Fibroblast of lung (primary cell): ENCODE measurements around the gene ANKMY1.

Experiments
- EZH2 ChIP-seq: IDR thresholded peaks from 2 replicates; pipeline ENCODE4 v1.5.1; 2012; ENCODE audit warnings: low read length, control low read depth, mild to moderate bottlenecking; ENCODE audit errors: missing control alignments
- TF ChIP-seq, protein P1 (sequence below), 2 donors: IDR thresholded peaks in 1 of 2; conservative IDR thresholded peaks in 1 of 2; 1 replicate in 1 of 2; 2 replicates in 1 of 2; pipeline ENCODE4 v1.5.1; 2011 to 2012; ENCODE audit warnings: low read length in 2 of 2, control low read depth in 1 of 2, inconsistent platforms in 1 of 2, low read depth in 1 of 2, mild to moderate bottlenecking in 1 of 2

DNA sequence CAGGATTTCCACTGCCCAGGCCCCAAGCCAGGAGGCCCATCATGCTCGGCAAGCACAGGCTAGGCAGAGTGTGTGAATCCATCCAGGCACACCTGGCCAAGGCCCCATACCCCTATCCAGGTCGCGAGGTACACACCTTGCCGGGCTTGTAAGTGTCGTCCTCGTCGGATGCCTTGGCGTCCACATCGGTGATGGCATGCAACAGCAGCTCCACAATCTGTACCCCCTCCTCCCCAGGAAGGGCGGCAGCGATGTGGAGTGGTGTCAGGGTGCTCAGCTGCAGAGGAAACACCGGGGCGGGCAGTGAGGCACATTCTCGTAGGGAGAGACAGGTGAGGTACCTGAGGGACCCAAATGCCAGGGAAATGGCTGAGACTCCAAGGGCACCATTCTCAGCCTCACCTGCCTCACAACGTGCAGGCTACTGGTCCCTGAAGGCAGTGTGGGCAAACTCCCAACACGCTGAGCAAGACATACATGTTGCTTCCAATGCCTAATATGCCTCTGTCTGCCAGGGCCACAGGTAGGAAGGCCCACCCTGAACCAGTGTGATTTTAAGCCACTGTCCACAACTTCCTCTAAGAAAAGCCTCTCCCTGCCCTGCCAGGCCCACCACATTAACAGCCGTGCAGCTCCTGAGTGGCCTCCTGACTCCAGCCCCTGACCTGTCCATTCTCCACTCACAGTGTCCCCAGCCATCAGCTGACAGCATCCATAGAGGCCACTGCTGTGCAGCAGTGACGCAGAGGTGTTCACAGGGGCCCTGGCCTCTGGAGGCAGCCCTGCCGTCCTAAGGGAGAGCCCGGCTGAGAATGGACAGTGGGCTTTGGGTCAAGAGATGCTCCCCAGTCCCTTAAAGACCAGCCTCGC, 44.9 kb downstream of the ANKMY1 start:
- TF ChIP-seq, protein P1, sequence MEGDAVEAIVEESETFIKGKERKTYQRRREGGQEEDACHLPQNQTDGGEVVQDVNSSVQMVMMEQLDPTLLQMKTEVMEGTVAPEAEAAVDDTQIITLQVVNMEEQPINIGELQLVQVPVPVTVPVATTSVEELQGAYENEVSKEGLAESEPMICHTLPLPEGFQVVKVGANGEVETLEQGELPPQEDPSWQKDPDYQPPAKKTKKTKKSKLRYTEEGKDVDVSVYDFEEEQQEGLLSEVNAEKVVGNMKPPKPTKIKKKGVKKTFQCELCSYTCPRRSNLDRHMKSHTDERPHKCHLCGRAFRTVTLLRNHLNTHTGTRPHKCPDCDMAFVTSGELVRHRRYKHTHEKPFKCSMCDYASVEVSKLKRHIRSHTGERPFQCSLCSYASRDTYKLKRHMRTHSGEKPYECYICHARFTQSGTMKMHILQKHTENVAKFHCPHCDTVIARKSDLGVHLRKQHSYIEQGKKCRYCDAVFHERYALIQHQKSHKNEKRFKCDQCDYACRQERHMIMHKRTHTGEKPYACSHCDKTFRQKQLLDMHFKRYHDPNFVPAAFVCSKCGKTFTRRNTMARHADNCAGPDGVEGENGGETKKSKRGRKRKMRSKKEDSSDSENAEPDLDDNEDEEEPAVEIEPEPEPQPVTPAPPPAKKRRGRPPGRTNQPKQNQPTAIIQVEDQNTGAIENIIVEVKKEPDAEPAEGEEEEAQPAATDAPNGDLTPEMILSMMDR (conservative IDR thresholded peaks at IDR 0.05 in 1 of 2, IDR thresholded peaks at IDR 0.05 in 1 of 2; ENCODE audit: low read depth in 1 of 2, low read length in 2 of 2) = no peak
- TF ChIP-seq EZH2 = no peak
